GM19238 (cell line): Measurements from ENCODE around the gene FOXC2.

Experiments
- DNase-seq: peaks from one replicate; pipeline ENCODE4 v3.0.0; 2011; ENCODE audit warnings: low spot score; ENCODE audit not compliant: insufficient read length

FOXC2 gene

DNA sequence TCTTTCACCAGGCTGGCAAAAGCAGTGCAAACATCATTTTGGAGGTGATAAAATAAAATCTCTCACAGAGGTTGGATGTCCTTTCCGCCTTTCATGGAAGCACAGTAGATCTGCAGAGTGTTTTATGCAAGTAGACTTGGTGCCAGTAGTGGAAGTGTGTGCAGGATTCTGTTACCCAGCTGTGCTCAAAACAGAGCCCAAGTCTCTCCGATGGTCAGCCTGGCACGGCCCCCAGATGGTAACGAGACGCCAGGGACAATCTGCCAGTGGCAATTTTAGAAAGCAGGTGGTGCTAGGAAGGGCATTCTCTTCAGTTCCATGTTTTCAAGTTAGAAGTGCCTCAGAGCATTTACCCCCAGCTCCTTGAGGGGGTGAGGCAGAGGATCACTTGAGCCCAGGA is 10.1 kb upstream of the FOXC2 start:
- no peak for DNase-seq

DNA sequence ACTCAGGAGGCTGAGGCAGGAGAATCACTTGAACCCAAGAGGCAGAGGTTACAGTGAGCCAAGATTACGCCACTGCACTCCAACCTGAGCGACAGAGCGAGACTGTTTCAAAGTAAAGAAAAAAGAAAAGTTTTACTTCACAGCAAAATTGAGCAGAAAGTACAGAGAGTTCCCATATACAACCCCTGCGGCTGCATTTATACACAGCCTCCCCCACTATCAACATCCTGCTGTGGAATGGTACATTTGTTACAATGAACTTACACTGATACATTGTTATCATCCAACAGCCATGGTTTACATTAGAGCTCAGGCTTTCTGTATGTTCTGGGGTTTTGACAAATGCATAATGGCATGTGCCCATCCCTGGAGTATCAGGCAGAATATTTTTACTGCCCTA is 9.0 kb upstream of the FOXC2 start:
- DNase-seq = no peak

- DNase-seq = no peak
These were observed 8.1 kb upstream of the FOXC2 start for GRCh38 chr16:86558355-86559193.

DNA sequence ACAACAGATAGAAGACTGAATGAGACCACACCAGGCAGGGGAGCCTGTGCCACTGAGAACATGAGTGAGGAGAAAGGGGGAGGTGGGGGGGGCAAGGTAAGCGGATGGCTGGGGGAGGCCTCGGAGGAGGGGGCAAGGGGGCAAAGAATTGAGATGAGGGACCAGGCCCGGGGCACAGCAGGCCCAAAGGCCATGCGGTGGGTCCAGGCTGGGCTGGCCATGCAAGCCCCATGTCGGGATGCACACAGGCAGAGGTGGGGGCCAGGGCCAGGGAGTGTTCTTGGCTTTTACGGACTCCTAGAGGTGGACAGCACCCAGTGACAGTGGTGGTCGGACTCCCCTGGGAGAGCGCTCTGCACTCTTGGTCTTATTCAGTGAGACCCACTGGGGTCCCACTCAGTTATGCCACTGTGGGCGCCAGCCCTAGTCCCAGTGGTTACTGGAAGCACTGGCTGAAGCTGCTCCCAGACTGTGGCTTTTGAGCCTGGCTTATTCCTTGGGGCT is 6.8 kb upstream of the FOXC2 start:
- DNase-seq = no peak

DNA sequence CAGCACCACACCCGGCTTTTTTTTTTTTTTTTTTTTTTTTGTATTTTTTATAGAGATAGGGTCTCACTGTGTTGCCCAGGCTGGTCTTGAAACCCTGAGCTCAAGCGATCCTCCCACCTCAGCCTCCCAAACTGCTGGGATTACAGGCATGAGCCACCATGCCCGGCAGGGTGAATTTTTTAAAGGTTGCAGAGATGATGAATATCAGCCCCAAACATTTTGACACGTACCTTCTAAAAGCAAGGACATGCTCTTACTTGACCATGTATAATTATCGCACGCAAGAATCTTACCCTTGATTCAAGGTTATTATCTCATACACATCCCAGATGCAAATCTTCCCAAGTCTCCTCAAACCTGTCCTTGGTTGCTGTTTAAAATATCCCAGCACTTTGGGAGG is 4.3 kb upstream of the FOXC2 start:
- no peak for DNase-seq

DNA sequence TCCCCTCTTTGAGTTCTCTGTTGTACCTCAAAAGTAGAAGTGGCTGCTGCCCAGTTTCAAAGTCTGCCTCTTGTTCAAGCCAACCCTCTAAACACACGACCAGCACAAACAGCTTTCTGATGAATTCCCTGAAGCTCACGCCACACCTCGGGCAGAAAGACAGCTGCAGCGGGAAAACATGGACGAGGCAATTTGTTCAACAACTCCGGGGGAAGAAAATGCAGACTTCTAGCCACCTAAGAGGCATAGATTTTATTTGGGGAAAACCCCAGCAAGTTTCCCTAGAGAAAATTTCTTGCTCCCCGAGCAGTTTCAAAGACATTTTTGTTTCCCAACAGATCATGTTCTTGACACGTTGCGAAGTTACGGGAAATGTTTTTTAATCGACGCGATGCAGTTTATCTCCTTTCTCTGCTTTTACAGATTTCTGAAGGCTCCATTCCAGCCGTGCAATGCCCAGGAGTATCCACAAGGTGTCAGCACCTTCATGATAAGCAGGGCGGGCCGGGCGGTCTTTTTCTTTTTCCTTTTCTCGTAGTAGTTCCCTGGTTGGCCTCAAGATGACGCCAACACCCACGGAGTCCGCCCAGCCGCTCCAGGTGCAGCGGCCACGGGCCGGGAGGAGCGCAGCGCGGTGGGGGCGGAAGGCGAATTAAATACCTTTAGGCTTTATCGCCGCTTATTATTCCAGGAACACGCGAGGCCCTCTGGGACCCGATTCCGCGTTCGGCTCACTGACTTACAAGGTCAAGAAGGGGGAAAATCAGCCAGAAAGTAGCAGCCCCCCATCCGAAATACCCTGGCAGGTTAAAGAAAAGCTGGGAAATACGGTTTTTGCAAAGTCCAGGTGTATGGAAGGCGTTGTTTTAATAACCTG is 2.9 kb upstream of the FOXC2 start:
- DNase-seq = peak; percentile 84

GRCh38 chr16:86565181-86565631 is 1.4 kb upstream of the FOXC2 start:
- no peak for DNase-seq

GRCh38 chr16:86565644-86566511 is 751 bp upstream of the FOXC2 start:
- no peak for DNase-seq

DNA sequence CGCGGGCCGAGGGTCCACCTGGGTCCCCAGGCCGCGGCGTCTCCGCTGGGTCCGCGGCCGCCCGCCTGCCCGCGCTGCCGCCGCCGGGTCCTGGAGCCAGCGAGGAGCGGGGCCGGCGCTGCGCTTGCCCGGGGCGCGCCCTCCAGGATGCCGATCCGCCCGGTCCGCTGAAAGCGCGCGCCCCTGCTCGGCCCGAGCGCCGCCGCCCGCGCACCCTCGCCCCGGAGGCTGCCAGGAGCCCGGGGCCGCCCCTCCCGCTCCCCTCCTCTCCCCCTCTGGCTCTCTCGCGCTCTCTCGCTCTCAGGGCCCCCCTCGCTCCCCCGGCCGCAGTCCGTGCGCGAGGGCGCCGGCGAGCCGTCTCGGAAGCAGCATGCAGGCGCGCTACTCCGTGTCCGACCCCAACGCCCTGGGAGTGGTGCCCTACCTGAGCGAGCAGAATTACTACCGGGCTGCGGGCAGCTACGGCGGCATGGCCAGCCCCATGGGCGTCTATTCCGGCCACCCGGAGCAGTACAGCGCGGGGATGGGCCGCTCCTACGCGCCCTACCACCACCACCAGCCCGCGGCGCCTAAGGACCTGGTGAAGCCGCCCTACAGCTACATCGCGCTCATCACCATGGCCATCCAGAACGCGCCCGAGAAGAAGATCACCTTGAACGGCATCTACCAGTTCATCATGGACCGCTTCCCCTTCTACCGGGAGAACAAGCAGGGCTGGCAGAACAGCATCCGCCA is 504 bp downstream of the FOXC2 start:
- no peak for DNase-seq

- no peak for DNase-seq
These were observed 1.3 kb downstream of the FOXC2 start for GRCh38 chr16:86567701-86568581.

GRCh38 chr16:86568677-86569623 is 2.3 kb downstream of the FOXC2 start:
- DNase-seq = no peak

GRCh38 chr16:86569701-86570447 is 3.2 kb downstream of the FOXC2 start:
- DNase-seq = no peak

GRCh38 chr16:86570558-86571529 is 4.2 kb downstream of the FOXC2 start:
- no peak for DNase-seq

DNA sequence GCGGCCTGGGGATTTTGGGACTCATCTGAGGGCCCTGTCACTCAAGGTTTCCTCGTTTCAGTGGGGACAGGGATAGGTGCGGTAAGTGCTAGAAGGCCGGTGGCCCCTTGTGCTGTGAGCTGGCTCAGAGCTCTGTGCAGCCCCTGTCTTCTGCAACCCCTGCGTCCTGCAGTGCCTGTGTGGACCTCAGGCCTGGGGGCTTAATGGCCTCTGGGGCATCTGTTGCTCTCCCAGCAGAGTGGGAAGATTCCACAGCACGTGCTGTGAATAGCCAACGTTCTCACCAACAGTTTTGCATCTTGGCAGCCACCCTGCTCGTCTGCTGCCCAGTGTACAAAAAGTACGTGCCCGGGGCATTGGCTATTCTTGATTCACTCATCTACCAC is 4.9 kb downstream of the FOXC2 start:
- DNase-seq = no peak

GRCh38 chr16:86572041-86572521 is 5.5 kb downstream of the FOXC2 start:
- DNase-seq = no peak

- no peak for DNase-seq
These were observed 6.0 kb downstream of the FOXC2 start for GRCh38 chr16:86572606-86573005.
